Gastrocnemius medialis (tissue), 4 donors: Measurements from ENCODE around the gene HSFX1.
"Not testable (repeated sequence)": the region's sequence is repeated elsewhere in the genome, so short reads cannot be mapped to it uniquely, and the experiment has no call there.

Source experiments
- CTCF ChIP-seq, 5 experiments: fragments of 450-650 bp in 3 of 5; fragments of 200-600 bp in 2 of 5; sonication (generic) in 2 of 5; IDR thresholded peaks in 4 of 5; conservative IDR thresholded peaks in 1 of 5; 1 replicate in 4 of 5; 2 replicates in 1 of 5; pipeline ENCODE4 v1.5.1; 2016 to 2019; ENCODE audit warnings: antibody characterized with exemption in 5 of 5, mild to moderate bottlenecking in 3 of 5, moderate library complexity in 3 of 5
- POLR2A ChIP-seq, 2 donors: fragments of 450-650 bp; IDR thresholded peaks; one replicate each; pipeline ENCODE4 v1.6.1; 2017; ENCODE audit warnings: antibody characterized with exemption in 2 of 2, mild to moderate bottlenecking in 2 of 2, moderate library complexity in 2 of 2

- TF ChIP-seq CTCF (IDR thresholded peaks at IDR 0.05 in 4 of 5, conservative IDR thresholded peaks at IDR 0.05 in 1 of 5); POLR2A (IDR thresholded peaks at IDR 0.05): not testable (repeated sequence)
These were observed at the start of gene HSFX1 for GRCh38 chrX:149773768-149774167.
